IPS-18a (cell line): Measurements from ENCODE around the gene ZC3H10.

Experiments
- H3K27ac ChIP-seq: one replicate; pipeline ENCODE4 v1.5.1; 2013; ENCODE audit warnings: low read length
- H3K27me3 ChIP-seq: one replicate; pipeline ENCODE4 v1.6.1; 2013; ENCODE audit warnings: mild to moderate bottlenecking, low read length; ENCODE audit not compliant: control insufficient read depth, insufficient read depth
- H3K36me3 ChIP-seq: one replicate; pipeline ENCODE4 v1.6.1; 2013; ENCODE audit warnings: low read depth, low read length; ENCODE audit not compliant: control insufficient read depth
- H3K4me1 ChIP-seq: one replicate; pipeline ENCODE4 v1.6.1; 2013; ENCODE audit warnings: low read depth, low read length; ENCODE audit not compliant: control insufficient read depth
- H3K4me3 ChIP-seq: one replicate; pipeline ENCODE4 v1.5.1; 2013; ENCODE audit warnings: low read length
- H3K9ac ChIP-seq: one replicate; pipeline ENCODE4 v1.6.1; 2013; ENCODE audit warnings: mild to moderate bottlenecking, low read length, moderate library complexity
- H3K9me3 ChIP-seq: one replicate; pipeline ENCODE4 v1.6.1; 2013; ENCODE audit warnings: low read depth, low read length; ENCODE audit not compliant: control insufficient read depth

Gene ZC3H10

DNA sequence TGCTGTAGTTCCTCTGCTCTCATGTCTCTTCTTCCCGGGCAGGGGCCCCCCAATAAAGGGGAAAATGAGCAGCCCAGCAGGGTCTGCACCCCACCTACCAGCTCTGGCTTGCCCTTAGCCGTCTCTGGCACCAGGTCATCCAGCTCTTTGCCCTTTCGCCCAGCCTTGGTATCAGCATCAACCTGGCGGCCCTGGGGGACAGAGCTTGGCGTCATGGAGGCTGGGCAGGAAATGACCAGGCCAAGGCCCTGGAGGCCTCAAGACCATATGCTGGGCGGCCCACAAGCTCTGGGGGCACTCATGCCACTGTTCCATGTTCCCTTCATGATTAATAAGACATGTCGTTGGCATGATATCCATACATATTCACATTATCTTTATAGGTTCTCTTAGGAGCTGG, 54.8 kb downstream of the ZC3H10 start:
- H3K27ac ChIP-seq: no peak overlapping the region
- no peaks in the 10 kb centered on the region for H3K27me3 ChIP-seq
- no peaks in the 10 kb centered on the region for H3K9me3 ChIP-seq
- H3K4me3 ChIP-seq: no peak overlapping the region
- no peak overlapping the region for H3K9ac ChIP-seq
- H3K4me1 ChIP-seq: no peaks in the 10 kb centered on the region
- peaks cover 83% of the 10 kb centered on the region for H3K36me3 ChIP-seq
